ENCODE measurements around the gene RMRP. TPM values are rescaled to one million over a fixed set of nuclear protein-coding genes. Genes with fewer than 3 reads are reported as not detected.
"Not testable (repeated sequence)": the region's sequence is repeated elsewhere in the genome, so short reads cannot be mapped to it uniquely, and the experiment has no call there.

Gene RMRP
- total and polyA plus RNA-seq, 5 donors, result 218 to 22,919 (median 20,579) TPM

DNA sequence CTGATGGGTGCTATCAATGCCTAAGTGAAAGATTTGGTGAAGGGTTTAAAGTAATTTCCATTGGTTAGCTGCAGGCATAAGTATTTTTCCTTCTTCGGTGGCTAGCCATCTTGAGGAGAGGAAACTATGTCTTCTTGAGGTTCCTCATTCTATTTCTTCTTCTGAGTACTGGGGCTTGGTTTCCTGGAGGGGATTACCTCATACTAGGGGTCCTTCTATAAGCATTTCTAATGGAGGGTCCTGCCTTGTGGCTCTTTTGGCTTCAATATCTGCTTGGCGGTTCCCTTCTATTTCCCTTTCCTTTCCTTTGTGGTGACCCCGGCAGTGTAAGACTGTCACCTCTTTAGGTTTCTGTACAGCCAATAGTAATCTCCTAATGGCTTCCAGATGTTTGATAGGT lies 16.3 kb downstream of the RMRP start:
- ATAC-seq; H3K27ac ChIP-seq (ENCODE audit: low read length); H3K4me1 ChIP-seq (ENCODE audit: control insufficient read depth, insufficient read depth, low read length); DNase-seq; H3K4me3 ChIP-seq (ENCODE audit: low read length); H3K9me3 ChIP-seq (ENCODE audit: control insufficient read depth, low read length); H3K27me3 ChIP-seq (ENCODE audit: control insufficient read depth, insufficient read depth): not testable (repeated sequence)
- WGBS, result 92% methylated on average over 3 of the region's 3 CpGs
- intact Hi-C loops (cut with DNase I), result loop anchor here in 1 of 4 donors (10.0 kb wide), 1 partner anchor 183 kb away; the partner anchor contains the start of genes FAM221B and TMEM8B

DNA sequence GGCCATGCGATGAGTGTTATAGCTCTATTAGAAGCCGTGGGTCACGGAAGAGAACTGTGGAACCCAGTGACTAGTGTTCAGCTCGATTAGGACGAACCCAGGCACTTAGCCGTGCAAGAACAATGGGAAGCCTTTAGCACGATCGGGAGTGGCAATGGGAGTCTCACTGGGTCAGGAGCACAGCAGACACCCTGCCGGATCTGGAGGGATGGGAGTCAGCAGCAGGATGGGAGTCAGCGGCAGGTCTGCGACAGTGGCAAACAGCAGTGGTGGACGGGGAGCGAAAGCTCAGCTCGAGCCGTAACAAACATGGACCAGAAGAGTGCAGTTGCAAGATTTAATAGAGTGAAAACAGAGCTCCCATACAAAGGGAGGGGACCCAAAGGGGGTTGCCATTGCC lies 17.4 kb downstream of the RMRP start:
- 98% methylated on average over 15 of the region's 15 CpGs for WGBS
- H3K4me1 ChIP-seq (ENCODE audit: control insufficient read depth, insufficient read depth, low read length); H3K9me3 ChIP-seq (ENCODE audit: control insufficient read depth, low read length); H3K4me3 ChIP-seq (ENCODE audit: low read length); H3K27me3 ChIP-seq (ENCODE audit: control insufficient read depth, insufficient read depth); H3K27ac ChIP-seq (ENCODE audit: low read length); ATAC-seq; DNase-seq: not testable (repeated sequence)
- intact Hi-C loops (cut with DNase I), result loop anchor here in 1 of 4 donors (10.0 kb wide), 1 partner anchor 184 kb away; the partner anchor contains the start of genes FAM221B and TMEM8B

DNA sequence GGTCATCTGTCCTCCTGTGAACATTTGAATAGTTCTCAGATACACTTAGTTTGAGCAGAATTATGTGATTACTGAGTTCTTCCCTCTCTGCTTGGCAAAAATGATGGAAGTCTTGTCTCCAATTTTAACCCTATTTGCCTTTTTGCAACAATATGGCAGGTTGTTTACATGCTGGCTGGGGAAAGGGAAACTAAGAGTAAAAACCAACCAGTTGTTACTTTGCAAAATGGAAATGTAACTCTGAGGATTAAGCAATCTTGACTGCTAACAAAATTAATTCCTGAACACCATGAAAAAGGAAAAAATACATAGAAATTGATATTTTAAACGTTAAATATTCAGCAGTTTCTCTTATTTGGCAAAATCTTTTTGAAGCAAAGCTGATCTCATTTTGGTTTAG lies 18.2 kb downstream of the RMRP start:
- Histone ChIP-seq H3K4me3 (ENCODE audit: low read length) (no peak overlapping the region), H3K9me3 (ENCODE audit: control insufficient read depth, low read length) (no peaks in the 10 kb centered on the region), H3K4me1 (ENCODE audit: control insufficient read depth, insufficient read depth, low read length) (no peaks in the 10 kb centered on the region), H3K27ac (ENCODE audit: low read length) (no peak overlapping the region), H3K27me3 (ENCODE audit: control insufficient read depth, insufficient read depth) (no peaks in the 10 kb centered on the region)
- intact Hi-C loops (cut with DNase I), result loop anchor here in 1 of 4 donors (10.0 kb wide), 1 partner anchor 185 kb away; the partner anchor contains the start of genes FAM221B and TMEM8B
- DNase-seq (no peak), ATAC-seq (no peak)
- 89% methylated on average over 1 of the region's 1 CpG for WGBS

DNA sequence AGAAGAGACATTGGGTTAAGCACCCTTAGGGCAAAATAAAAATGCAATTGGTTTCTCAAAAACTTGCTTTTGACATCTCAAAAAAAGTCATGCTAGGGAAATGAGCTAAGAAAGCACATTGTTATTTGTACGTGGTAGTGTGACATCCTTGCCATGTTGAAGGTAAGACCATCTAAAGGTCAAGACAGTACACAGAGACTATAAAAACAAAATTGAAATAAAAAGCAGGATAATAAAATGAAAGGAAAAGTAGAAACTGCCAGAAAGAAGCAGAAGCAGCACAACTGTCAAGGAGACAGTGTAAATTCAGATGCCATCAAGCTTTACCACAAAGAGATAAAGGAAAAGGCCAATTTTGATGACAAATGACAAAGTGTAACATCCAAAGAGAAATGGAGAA lies 18.6 kb downstream of the RMRP start:
- WGBS, result 52% methylated on average over 1 of the region's 1 CpG
- H3K4me3 ChIP-seq (ENCODE audit: low read length); H3K4me1 ChIP-seq (ENCODE audit: control insufficient read depth, insufficient read depth, low read length); intact Hi-C loops (cut with DNase I); H3K9me3 ChIP-seq (ENCODE audit: control insufficient read depth, low read length); H3K27ac ChIP-seq (ENCODE audit: low read length); H3K27me3 ChIP-seq (ENCODE audit: control insufficient read depth, insufficient read depth); ATAC-seq; DNase-seq: not testable (repeated sequence)

DNA sequence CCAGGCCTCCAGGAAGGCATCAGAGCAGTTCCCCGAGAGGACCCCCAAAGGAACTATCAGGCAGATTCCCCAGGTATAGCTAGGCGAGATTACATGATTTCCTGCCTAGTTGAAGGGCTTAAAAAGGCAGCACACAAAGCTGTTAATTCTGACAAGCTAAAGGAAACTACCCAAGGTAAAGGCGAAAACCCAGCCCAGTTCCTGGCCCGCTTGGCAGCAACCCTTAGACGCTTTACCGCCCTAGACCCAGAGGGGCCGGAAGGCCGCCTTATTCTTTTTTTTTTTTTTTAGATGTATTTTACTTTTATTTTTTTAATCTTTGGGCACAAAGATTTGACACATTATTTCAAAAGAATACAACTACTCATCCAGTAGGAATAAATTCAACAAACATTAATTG lies 19.1 kb downstream of the RMRP start:
- intact Hi-C loops (cut with DNase I); H3K9me3 ChIP-seq (ENCODE audit: control insufficient read depth, low read length); DNase-seq; H3K4me3 ChIP-seq (ENCODE audit: low read length); H3K27me3 ChIP-seq (ENCODE audit: control insufficient read depth, insufficient read depth); H3K27ac ChIP-seq (ENCODE audit: low read length); H3K4me1 ChIP-seq (ENCODE audit: control insufficient read depth, insufficient read depth, low read length); ATAC-seq: not testable (repeated sequence)
- WGBS, result 67% methylated on average over 7 of the region's 8 CpGs

DNA sequence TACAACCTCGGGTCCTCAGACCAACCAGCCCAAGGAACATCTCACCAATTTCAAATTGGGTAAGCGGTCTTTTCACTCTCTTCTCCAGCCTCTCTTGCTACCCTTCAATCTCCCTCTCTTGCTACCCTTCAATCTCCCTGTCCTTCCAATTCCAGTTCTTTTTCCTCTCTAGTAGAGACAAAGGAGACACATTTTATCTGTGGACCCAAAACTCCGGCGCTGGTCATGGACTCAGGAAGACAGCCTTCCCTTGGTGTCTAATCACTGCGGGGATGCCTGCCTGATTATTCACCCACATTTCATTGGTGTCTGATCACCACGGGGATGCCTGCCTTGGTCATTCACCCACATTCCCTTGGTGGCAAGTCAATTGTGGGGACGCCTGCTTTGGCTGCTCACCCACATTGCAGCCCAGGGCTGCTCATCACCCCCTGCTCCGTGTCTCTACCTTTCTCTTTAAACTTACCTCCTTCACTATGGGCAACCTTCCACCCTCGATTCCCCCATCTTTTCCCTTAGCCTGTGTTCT lies 20.3 kb downstream of the RMRP start:
- H3K27me3 ChIP-seq (ENCODE audit: control insufficient read depth, insufficient read depth); H3K4me1 ChIP-seq (ENCODE audit: control insufficient read depth, insufficient read depth, low read length); ATAC-seq; H3K4me3 ChIP-seq (ENCODE audit: low read length); DNase-seq; H3K27ac ChIP-seq (ENCODE audit: low read length); H3K9me3 ChIP-seq (ENCODE audit: control insufficient read depth, low read length); intact Hi-C loops (cut with DNase I): not testable (repeated sequence)
- WGBS, result 96% methylated on average over 9 of the region's 9 CpGs

DNA sequence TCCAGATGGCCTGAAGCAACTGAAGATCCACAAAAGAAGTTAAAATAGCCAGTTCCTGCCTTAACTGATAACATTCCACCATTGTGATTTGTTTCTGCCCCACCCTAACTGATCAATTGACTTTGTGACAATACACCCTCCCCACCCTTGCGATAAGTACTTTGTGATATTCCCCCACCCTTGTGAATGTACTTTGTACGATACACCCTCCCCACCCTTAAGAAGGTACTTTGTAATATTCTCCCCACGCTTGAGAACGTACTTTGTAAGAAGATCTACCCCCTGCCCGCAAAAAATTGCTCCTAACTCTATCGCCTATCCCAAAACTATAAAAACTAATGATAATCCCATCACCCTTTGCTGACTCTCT lies 21.0 kb downstream of the RMRP start:
- intact Hi-C loops (cut with DNase I); H3K27me3 ChIP-seq (ENCODE audit: control insufficient read depth, insufficient read depth); H3K27ac ChIP-seq (ENCODE audit: low read length); DNase-seq; ATAC-seq; H3K4me1 ChIP-seq (ENCODE audit: control insufficient read depth, insufficient read depth, low read length); H3K9me3 ChIP-seq (ENCODE audit: control insufficient read depth, low read length); H3K4me3 ChIP-seq (ENCODE audit: low read length): not testable (repeated sequence)
- whole genome bisulfite sequencing, result 97% methylated on average over 6 of the region's 6 CpGs

DNA sequence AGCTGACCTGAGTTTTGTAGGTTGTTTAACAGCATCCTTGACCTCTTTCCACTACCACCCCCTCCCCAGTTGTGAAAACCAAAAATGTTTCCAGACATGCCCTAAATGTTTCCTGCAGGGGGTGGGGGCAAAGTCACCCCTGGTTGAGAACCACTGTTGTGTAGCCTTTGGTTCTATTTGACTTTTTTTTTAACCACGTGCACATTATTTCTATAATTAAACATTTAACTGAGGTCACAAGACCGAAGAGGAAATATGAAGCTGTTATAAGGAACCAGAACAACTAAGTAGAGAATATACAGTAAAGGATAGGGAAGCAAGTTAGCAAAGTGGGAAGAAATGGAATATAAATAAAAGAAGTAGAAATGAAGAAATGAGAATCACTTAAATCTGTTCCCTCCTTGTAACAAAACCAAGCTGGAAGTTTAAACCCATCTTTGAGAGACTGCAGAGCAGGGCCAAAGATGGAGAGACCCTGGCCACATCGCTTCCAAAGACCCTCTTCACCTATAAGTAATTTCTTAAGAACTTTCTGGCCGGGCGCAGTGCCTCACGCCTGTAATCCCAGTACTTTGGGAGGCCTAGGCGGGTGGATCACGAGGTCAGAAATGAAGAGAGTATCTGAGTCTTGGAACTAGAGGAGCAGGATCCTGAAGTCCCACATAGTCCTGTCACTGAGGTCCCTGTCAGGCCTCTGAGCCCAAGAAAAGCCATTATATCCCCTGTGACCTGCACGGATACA lies 21.5 kb downstream of the RMRP start:
- H3K27me3 ChIP-seq (ENCODE audit: control insufficient read depth, insufficient read depth), result no peaks in the 10 kb centered on the region
- intact Hi-C loops (cut with DNase I), result no loop called here
- no peak for ATAC-seq
- H3K9me3 ChIP-seq (ENCODE audit: control insufficient read depth, low read length), result no peaks in the 10 kb centered on the region
- no peak overlapping the region for H3K27ac ChIP-seq (ENCODE audit: low read length)
- WGBS, result 75% methylated on average over 9 of the region's 9 CpGs
- no peak for DNase-seq
- H3K4me1 ChIP-seq (ENCODE audit: control insufficient read depth, insufficient read depth, low read length), result no peaks in the 10 kb centered on the region
- H3K4me3 ChIP-seq (ENCODE audit: low read length), result no peak overlapping the region

DNA sequence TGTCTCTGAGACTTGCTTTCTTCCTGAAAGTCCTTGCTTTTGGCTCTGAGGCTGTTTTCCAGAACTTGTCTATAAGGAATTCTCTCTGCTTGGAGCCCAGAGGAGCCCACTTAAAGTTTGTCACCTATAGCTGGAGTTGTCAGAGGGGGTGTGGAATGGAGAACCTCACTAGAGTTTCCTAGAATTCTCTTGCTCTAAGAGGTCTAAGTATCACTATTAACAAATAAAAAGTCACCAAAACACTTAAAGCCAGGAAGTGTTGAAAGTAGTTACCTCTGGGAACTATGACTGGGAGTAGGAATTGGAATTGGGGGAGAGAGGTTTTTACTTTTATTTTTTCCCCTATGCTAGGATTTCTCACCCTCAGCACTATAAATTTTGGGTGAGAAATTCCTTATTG lies 22.1 kb downstream of the RMRP start:
- intact Hi-C loops (cut with DNase I), result no loop called here
- DNase-seq (no peak), ATAC-seq (no peak)
- H3K27me3 ChIP-seq (ENCODE audit: control insufficient read depth, insufficient read depth), result no peaks in the 10 kb centered on the region
- no peak overlapping the region for H3K4me3 ChIP-seq (ENCODE audit: low read length)
- H3K27ac ChIP-seq (ENCODE audit: low read length), result no peak overlapping the region
- no peaks in the 10 kb centered on the region for H3K9me3 ChIP-seq (ENCODE audit: control insufficient read depth, low read length)
- H3K4me1 ChIP-seq (ENCODE audit: control insufficient read depth, insufficient read depth, low read length), result no peaks in the 10 kb centered on the region

DNA sequence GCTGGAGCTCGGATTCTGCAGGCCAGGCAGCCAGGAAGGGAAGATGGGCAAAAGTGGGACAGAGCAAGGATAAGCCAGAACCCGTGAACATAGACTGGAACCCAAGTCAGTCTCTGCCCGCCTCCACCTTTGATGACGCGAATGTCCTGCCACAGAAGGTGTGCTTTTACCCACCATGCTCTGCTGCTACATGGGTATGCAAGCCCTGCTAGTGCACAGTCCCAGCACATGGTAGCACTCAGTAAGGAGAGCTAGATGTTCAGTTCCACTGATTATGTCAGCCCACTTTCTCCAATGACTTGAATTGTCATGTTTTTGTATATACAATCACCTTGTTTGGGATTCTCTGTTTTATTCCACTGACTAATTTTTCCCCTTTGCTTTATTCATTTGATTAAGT lies 28.2 kb downstream of the RMRP start:
- 82% methylated on average over 5 of the region's 5 CpGs for WGBS
- no peak overlapping the region for H3K27ac ChIP-seq (ENCODE audit: low read length)

DNA sequence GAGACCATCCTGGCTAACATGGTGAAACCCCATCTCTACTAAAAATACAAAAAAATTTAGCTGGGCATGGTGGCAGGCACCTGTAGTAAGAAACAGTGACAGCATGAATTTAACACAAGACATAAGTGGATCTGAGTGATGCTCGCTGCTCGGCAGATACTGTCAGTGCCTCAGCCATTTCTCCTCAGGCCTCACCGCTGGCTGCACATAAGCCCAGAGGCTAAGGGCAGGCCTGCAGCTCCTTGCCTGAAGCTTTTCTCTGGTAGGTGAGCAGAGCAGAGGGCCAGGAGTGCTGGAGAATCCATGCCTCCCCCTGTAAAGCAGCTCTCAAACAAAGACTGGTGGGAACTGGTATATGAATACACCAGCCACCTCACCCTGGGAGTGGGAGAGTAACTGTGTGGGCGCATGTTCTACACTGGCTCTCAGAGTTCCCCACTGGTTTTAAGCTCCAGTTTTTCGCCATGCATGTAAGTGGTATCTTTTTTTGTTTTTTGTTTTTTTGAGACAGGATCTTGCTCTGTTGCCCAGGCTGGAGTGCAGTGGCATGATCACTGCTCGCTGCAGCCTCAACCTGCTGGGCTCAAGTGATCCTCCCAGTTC lies 29.3 kb downstream of the RMRP start:
- WGBS, result 91% methylated on average over 6 of the region's 6 CpGs
- Histone ChIP-seq H3K9me3 (ENCODE audit: control insufficient read depth, low read length) (no peaks in the 10 kb centered on the region), H3K4me1 (ENCODE audit: control insufficient read depth, insufficient read depth, low read length) (no peaks in the 10 kb centered on the region), H3K27me3 (ENCODE audit: control insufficient read depth, insufficient read depth) (no peaks in the 10 kb centered on the region), H3K4me3 (ENCODE audit: low read length) (no peak overlapping the region), H3K27ac (ENCODE audit: low read length) (no peak overlapping the region)
- ATAC-seq (no peak), DNase-seq (no peak)
- intact Hi-C loops (cut with DNase I), result no loop called here

More for the DNA sequence above, 28.2 kb downstream of the RMRP start:
- H3K27me3 ChIP-seq (ENCODE audit: control insufficient read depth, insufficient read depth), result no peaks in the 10 kb centered on the region
- no peak for DNase-seq
- intact Hi-C loops (cut with DNase I), result no loop called here
- no peak overlapping the region for H3K4me3 ChIP-seq (ENCODE audit: low read length)
- no peaks in the 10 kb centered on the region for H3K4me1 ChIP-seq (ENCODE audit: control insufficient read depth, insufficient read depth, low read length)
- no peaks in the 10 kb centered on the region for H3K9me3 ChIP-seq (ENCODE audit: control insufficient read depth, low read length)
- no peak for ATAC-seq

Data from right cardiac atrium (tissue), 5 donors.